HG02759 (cell line): ENCODE data around the gene DIP2C.

Experiments
- ATAC-seq: cut with Tn5 transposase; IDR thresholded peaks from one replicate; pipeline ENCODE4 v1.9.1; 2021; ENCODE audit warnings: mild to moderate bottlenecking, moderate library complexity; ENCODE audit not compliant: unreplicated experiment

DIP2C gene

DNA sequence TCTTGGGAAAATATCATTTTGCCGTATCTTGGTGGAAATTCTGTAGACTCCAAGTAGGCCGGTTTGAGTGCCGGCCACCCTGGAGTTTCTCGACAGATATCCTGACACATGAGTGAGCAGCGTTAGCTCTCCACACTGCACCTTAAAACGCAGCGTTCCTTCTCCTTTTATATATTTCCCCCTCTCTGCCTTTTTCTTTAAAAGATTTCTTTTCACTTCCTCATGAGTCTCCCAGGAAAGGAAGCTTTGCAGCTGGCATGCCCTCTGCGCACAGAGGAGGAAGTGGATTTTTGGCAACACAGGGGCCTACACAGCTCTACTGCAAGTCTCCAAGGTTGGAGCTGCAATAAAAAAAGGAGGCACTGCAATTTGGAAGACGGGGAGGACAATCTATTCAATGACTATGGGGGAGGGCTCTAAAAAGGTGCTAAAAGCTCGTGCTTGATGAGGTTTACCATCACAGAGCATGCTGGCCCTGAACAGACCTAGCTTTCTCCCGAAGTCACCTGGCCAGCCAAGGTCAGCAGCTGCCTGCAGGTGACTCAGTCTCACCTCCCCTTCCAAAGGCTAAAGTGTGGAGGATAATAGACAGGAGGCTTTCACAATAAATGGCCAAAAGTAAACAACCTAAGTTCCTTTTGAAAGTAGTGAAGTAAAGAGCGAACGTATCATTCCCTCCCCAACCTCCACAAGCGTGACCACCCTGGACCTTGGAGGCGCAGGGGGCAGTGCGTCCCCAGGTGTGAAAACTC is 301.4 kb downstream of the DIP2C start:
- no peak for ATAC-seq

DNA sequence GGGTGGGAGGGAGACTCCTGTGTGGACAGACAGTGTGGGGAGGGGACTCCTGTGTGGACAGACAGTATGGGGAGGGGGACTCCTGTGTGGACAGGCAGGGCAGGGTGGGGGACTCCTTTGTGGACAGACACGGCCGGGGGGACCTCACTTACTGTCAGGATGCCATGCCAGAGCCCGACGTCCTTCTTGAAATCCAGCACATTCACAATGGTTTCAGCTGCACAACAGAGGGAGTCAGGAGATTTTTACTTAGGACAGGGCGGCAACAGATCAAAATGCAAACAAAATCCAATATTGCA is 301.9 kb downstream of the DIP2C start:
- ATAC-seq: no peak

DNA sequence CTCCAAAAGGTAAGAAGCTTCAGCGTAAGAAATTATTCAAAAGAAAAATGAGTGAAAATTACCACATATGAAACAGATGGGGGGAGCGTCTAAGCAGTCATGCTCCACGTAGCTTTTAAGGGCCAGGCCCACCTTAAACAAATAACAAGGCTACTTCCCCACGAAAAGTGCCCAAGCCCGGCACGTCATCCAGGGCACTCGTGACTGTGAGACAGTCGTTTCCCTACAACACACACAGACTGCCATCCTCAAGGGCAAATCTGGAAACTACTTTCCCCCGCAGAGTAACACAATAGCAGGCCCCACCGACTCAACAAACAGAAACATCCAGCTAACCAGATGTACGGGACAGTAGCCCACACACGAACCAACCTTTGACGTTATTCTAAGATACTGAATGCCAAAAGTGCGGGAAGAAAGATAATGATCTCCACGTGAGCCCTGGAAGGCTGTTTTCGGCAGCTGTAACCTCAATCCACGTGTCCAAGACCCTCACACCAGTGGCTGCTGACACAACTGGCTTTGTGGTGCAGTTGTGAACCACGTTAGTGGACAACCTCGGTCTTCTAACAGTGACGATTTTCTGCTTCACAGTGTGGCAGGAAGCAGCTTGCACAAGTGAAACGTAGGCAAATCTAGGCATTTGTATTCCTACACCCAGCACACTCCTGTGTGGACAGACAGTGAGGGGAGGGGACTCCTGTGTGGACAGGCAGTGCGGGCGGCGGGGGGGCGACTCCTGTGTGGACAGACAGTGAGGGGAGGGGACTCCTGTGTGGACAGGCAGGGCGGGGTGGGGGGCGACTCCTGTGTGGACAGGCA is 302.5 kb downstream of the DIP2C start:
- ATAC-seq: no peak

DNA sequence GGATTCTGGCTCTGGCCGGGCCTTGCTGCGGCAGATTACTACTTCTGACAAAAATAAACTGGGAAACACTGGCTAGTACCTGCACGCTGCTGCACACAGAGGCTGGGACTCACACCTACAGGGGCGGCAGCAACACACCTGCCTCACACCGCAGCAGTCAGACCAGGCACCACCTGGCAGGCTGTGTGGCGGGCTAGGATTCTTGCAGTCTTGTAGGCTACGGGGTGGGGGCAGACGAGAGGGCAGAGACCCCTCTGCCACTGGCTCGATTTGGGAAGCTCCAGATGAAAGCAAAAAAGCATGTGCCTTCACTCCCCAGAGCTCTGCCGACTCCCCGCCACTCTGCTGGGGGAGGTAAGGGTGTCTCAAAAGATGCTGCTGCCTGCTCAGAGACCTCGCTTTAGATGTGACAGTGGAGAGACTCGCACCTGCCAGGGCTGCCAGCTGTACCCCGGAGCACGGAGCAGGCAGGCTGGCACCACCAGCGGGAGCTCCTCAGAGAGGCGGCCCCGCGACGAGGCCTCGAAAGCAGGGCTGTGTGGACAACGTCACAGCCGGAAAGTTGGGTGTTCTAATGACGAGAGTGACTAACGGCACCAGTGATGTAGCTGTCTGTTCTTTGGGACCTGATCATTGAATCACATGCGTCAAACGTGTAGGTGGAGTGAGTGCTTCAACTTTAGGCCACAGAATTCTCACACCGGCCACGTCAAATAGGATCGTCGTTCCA is 303.7 kb downstream of the DIP2C start:
- no peak for ATAC-seq

DNA sequence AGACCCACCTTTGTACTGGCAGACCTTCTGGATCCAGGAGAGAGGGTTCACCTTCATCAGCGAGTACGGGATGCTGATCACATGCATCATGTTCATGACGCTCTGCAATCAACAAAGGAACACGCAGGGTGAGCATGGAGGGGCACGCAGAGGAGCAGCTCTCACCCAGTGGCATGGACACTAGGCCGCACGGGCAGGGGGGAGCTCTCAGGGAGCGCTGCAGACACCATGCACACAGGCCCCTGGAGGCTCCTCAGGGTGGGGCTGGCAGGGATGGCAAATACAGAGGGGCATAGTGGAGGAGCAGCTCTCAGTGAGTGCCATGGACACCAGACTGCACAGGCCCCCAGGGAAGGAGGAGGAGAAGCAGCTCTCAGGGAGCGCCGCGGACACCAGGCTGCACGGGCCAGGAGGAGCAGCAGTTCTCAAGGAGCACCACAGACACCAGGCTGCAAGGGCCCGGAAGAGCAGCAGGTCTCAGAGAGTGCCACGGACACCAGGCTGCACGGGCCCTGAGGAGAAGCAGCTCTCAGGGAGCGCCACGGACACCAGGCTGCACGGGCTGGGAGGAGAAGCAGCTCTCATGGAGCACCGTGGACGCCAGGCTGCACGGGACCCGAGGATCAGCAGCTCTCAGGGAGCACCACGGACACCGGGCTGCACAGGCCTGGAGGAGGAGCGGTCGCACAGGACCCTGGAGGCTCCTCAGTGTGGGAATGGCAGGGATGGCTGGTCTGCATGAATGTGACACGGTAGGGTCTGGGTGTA is 304.7 kb downstream of the DIP2C start:
- no peak for ATAC-seq

DNA sequence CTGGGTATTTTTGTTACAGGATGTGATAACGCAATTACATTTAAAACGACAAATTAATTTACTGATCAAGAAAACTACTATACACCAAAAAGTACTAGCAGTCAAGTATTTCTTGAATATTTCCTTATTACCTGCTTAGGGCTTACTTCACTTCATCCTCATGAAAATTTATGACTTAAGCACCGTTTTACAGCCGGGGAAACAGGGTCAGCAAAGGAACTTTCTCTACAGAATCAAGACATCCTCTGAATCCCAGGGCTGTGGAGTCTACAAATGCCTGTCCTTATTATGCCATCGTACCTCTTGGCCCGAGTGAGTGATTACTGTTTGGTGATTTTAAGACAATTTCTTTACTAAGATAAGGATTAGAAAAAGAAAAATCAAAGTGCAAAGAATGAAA is 305.9 kb downstream of the DIP2C start:
- no peak for ATAC-seq

DNA sequence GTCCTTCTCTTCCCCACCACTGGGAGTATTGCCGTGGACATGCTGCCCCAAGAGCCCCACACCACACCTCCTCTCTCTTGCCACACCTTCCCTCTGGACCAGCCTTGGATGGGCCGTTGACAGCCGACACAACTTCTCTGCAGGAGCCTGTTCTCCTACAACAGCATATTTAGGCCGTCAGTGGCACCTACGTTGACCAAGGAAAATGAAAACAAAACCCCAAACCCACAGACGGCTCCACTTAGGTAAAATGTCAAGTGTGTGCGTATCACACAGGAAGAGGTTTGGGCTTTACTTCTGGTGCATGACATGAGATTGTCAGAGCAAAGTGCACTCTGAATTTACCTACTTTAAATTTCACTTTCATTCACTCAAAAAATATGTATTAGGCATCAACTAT is 307.7 kb downstream of the DIP2C start:
- ATAC-seq: no peak

DNA sequence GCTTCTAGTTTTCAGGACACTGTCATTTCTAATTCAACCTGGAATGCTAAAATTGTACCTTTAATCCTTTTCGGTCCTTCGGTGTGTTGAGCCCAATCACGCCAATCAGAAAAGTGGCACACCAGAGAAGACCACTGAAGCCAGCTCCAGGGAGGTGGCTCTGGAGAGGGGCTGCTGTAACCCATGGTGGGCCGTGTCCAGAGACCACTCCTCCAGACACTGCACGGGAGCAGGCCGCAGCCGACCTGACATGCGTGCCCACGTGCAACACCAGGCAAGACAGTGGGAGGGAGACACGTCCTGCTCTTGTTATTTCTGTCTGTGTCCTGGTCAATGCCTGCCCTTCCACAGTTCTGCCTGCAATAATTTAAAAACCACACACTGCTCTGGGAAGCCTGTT is 308.1 kb downstream of the DIP2C start:
- ATAC-seq: no peak

DNA sequence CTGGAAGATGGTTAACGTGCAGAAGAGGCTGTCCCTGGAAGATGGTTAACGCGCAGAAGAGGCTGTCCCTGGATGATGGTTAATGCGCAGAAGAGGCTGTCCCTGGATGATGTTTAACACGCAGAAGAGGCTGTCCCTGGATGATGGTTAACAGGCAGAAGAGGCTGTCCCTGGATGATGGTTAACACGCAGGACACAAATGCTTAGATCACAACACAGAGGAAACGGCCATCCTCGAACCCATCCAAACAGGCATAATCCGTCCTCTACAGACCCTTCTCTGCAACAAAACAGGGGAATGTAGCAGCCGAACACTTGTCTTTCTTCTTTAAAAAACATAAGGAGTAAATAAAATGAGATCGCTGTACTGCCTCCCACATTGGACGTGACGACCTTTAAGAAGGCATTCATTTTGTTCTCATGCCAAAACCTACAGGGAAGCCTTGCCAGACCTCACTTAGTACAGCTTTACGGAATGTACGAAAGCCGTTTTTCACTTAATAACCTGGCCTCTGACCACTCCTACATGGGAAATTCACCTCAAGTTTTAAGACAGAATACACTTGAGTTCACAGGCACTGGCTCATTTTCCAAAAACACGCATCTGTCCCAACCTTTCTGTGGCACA is 309.0 kb downstream of the DIP2C start:
- no peak for ATAC-seq

DNA sequence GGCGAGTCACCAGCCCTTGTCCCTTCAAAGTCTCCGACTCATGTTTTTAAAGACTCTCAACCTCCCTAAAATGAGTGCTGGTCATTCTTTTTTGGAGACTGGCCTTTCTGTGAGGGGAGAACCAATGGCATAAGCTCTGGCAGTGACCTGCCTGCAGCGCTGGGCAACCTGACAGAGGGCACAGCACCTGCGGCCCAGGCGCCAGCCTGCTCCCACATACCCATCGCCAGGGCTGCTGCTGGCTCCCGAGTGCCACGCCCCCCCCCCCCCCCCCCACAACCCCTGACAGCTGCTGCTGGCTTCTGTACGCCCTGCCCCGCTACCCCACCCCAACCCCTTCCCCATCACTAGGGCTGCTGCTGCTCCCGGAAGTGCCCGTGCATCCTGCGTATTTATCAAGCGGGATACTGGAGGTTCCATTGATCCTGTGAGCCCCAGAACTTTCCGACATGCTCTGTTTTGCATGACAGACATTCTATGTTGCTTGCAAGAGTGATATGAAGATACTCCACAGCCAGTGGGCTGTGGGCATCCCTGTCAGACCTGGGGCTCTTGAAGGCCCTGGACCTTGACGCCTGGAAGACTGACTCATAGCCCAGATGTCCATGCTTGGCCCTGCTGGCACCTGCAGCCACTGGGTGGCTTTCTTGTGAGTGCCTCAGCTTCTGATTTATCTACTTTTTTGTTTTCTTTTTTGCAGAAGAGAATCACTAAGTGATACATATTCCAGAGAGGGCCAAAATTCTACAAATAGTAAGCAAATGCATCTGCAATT is 310.4 kb downstream of the DIP2C start:
- no peak for ATAC-seq

DNA sequence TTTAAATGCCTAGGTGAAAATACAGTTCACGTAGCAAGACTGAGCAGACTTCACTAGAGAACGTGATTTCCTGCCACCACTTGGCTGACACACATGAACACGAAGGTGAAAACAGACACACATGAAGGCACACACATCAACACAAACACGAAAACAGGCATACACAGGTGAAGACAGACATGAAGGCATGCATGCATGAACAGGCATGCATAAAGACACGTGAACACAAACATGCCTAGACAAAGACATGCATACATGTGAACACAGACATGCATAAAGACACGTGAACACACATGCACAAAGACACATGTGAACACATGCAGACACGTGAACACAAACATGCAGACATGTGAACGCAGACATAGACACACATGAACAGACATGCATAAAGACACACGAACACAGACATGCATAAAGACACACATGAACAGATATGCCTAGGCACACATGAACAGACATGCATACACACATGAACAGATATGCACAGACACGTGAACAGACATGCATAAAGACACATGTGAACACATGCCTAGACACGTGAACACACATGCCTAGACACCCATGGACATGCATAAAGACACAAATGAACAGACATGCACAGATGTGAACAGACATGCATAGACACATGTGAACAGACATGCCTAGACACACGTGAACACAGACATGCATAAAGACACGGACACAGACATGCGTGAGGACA is 311.1 kb downstream of the DIP2C start:
- ATAC-seq: no peak

DNA sequence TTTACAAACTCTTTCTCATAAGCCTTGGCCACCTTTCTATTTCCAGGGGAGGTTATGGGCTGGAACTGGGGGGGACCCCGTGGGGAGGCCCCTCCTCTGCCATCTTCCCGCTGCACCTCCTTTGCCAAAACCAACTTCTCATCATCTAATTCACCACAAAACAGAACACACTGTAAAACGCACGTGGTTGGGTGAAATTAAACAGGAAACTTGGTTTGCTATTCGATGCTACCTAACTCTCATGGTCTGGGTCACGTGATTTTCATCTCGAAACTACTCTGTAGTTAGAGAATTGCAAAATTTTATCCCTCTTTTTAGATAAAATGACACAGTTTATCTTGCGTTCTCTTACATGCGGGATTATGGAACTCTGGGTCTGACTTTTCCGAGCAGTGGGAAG is 312.2 kb downstream of the DIP2C start:
- no peak for ATAC-seq

DNA sequence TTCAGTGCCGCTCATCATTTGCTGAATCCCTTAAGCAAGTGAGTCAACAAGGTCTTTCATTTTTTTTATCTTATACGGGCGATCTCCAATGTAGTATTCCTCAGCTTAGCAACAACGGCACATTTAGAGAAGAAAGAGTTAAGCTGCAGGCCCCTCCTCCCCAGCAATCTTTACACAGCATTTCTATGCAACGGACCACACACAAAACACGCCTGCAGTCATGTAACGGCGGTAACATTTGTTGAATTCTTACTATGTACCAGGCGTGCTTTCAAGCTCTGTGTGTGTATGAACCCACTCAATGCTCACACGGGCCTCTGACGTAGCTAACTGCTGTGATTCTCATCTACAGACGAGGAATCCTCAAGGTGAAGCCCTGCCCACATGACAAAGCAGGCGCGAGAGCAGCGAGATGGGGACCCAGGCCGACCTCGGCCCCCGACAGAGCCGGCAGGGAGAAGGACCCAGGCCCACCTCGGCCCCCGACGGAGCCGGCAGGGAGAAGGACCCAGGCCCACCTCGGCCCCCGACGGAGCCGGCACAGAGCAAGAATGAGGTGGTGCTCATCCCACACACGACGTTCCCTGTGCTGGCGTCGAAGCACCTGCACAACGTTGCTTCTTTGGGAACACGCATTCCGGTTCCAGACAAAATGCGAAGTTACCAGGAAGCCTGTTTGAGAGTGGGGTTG is 313.5 kb downstream of the DIP2C start:
- no peak for ATAC-seq

DNA sequence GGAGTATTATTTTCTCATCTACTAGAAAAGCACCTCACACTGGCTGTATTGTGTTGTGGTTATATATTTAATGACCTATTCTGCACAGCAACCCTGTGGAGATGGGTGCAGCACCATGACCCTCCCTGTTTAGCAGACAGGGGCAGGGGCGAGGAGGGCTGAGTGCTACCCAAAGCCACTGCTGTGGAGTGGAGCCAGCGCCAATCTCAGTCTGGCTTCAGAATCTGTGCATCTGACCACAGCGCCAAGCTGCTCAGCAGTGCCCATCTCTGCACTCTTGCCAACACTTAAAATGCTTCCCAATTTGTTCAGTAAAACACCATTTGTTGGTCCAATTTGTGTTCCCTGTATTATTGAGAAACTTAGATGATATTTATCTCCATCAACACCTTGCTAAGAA is 315.1 kb downstream of the DIP2C start:
- ATAC-seq: no peak

DNA sequence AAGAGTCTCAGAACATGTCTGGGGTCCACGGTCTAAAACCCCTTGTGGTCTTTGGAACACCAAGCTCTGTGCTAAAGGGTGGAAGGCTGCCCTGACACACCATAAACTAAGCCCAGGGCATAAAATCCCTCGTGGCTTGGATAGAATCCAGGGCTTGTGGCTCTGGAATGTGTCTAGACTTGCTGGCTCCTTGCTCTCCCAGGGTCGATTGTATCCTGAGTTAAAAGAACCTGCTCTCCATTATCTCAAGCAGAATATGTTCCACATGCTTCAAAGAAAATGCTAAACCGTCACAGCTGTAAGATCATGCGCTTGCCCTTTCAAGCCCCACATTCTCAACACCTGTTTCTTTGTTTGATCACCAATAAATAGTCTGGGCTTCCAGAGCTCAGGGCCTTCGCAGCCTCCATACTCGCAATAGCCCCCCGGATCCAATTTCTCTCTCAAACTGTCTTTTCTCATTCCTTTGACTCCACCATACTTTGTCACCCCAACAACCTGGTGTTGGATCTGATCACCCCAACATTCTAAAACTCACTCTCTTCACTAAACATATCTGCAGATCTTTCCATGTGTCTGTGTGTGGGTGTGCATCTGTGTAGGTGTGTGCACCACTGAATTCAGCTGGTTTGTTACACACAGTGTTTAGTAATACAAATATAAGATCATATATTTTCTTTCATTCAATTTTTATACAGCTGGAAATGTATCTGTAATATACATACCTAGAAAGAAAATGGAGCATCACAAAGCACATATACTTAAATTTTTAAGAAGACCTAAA is 315.8 kb downstream of the DIP2C start:
- no peak for ATAC-seq

DNA sequence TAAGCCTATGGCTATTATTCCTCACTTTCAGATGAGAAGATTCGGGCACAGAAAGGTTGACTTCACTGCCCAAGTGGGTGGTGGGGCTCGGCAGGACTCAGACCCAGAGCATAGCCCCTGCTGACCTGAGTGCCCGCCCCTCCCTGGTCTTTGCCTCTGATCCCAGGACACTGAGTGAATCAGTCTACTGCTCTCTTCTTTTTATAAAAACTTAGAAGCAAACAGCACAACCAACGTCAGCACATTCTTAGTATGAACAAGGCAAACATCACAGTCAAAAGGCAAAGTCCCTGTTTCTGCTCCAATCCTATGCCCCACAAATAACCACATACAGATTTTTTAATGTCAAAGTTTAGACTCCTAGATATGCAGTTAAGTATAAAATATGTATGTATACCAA is 316.5 kb downstream of the DIP2C start:
- no peak for ATAC-seq

DNA sequence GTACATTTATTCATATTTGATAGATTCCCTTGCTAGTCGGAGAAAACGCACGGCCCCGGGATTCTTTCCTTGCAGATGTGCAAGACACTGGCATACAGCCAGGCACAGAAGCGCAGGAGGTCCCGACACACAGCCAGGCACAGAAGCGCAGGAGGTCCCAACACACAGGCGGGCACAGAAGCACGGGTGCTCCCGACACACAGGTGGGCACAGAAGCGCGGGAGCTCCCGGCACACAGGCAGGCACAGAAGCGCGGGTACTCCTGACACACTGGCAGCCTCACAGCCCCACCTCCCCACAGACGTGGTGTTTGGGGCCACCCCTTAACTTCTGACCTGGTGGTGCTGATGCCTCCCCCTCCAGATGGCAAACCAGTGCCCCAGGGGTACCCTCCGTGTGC is 316.9 kb downstream of the DIP2C start:
- ATAC-seq: no peak

DNA sequence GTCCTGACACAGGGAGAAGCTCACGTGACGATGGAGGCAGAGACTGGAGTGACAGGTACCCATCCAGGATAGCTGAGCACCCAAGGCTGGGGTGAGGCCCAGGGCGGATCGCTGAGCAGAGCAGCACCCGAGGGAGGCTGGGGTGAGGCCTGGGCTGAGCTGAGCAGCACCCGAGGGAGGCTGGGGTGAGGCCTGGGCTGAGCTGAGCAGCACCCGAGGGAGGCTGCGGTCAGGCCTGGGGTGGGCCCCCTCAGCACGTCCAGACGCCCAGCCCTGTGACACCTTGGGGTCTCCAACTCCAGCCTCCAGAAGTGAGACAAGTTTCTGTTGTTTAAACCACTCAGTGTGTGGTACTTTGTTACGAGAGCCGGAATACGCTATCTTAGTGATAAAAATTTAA is 318.0 kb downstream of the DIP2C start:
- no peak for ATAC-seq
